DMS53 treated with DMSO at 0.1 percent for 48 hours (cell line): ENCODE measurements around the gene MISP3.
A peak's percentile ranks its signal among the peaks of the same experiment; 100 is the strongest.

Source experiments
- DNase-seq: peaks from one replicate; lab custom pipeline; 2025; ENCODE audit not compliant: unreplicated experiment; lab: John Stamatoyannopoulos, UW

The MISP3 gene

GRCh38 chr19:14053032-14053431 is 19.6 kb upstream of the MISP3 start:
- no peak for DNase-seq

GRCh38 chr19:14053500-14053899 is 19.1 kb upstream of the MISP3 start:
- no peak for DNase-seq

DNA sequence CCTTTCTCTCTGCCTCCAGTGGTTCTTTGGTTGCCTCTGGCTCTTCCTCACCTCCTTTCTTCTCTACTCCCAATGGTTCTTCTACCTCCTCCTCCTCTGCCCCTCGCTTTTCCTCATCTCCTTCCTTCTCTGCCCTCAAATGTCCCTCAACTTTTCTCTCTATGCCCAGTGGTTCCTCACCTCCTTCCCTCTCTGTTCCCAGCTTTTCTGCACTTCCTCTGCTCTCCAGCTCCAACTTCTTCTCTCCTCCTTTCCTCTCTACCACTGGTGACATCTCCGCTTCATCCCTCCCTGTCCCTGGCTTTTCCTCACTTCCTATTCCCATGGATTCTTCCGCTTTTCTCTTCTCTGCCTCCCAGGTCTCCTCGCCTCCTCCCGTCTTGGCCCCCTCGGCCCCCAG is 18.5 kb upstream of the MISP3 start:
- no peak for DNase-seq

GRCh38 chr19:14054721-14055120 is 17.9 kb upstream of the MISP3 start:
- no peak for DNase-seq

GRCh38 chr19:14055396-14055795 is 17.2 kb upstream of the MISP3 start:
- no peak for DNase-seq

- no peak for DNase-seq
Observed at GRCh38 chr19:14056069-14056666, 16.4 kb upstream of the MISP3 start.

DNA sequence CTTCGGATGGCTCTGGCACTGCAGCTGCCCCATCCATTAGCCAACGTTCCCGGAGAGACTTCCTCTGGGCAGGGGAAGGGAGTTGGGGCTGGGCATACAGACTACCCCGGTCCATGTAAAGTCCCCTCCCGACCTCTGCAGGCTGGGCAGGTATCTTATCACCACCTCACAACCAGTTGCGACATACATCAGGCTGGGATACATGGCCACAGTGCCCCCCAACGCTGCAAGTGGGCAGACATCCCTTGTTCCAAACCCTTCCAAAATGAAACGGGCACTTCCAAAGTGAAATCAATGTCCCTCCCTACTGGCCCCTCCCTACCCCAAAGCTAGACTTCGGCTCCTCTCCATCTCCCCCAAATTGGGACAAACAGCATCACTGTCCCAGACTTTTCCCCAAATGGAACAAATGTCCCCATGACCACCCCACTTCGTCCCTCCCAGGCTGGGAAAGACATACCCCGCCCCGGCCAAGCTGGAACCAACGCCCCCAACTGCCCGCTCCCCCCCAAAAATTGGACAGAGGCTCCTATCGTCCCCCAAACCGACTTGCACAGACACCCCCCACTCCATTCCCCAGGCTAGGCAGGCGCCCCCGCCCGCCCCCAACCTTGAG is 15.7 kb upstream of the MISP3 start:
- no peak for DNase-seq

DNA sequence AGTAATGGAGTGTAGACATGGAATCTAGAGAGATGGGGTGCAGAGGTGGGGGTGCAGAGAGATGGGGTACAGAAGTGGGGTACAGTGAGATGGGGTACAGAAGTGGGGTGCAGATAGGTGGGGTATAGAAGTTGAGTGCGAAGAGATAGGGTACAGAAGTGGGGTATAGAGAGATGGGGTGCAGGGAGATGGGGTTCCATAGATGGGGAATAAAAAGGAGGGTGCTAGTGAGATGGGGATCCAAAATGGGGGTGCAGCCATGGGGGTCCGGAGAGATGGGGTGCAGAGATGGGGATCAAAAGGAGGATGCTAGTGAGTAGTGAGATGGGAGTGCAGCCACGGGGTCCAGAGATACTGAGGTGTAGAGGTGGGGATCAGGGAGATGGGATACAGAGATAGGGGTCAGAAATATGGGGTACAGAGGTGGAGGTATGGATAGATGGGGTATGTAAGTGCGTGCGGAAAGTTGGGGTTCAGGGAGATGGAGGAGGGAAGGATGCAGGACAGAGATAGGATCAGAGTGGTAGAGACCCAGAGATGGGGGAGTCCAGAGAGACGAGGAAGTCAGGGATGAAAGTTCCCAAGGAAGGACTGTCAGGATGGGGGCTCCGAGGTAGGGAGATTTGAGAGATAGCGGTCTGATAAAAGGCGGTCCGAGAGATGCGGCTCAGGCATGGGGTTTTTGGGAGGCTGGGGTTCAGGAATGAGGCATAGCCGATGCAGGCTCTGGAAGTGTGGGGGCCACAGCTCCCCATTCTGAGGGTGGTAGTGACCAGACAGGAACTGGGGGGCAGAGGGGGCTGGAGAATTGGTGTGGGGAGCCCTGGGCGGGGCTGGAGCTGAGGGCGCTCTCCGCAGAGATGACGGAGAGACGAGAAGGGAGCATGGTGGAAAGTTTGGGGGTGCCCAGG is 14.1 kb upstream of the MISP3 start:
- DNase-seq, result no peak

- no peak for DNase-seq
Observed at GRCh38 chr19:14059093-14059480, 13.5 kb upstream of the MISP3 start.

DNA sequence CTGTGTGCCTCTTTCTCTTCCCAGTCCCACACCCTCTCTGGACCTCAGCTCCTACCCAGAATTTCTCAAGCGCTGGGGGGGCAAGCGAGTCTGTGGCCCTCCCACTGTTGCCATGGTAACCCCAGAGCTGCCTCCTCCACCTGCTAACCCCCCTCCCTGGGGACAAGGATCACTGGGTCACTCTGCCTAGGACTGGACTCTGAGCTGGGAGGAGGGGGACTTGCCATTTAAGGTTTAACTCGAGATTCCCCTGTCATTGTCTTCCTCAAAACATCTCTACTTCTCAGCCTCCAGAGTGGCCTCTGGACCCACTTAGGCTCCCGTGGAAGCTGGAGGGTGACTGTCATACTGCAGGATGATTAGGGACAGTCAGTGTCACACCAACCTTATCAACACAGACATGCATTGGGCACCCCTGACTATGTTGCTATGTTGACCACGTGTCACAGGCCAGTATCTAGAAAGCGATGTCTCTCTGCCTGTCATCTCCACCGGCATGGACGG is 12.9 kb upstream of the MISP3 start:
- no peak for DNase-seq

DNA sequence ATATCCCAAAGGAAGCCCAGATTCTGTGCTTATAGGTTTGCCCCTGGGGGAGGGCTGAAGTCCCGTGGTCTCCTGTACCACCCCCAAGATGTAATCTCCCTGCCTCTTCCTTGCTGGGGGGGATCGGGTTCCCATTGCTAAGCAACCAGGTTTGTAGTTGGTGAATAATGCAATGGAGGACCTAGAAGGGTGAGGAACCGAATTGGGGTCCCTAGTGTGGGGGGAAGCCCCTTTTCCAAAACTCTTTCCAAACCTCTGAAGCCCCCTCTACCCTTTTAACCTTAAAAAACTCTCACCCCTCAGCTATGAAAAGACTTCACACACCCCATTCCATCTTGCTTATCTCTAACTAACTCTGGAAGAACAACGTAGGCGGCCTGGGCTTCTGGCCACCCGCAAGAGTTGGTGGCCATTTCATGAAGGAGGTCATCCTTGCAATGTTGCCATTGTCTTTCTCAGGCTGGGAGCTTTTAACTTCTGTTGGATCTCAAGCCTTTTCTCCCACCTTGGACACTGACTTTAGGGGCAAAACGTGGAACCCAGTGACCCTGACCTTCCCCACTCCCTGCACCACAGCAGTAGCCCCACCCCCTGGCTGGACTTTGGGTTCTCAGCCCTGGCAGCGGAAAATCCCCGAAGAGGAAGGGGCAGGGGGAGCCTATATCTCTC is 11.4 kb upstream of the MISP3 start:
- DNase-seq, result no peak

DNA sequence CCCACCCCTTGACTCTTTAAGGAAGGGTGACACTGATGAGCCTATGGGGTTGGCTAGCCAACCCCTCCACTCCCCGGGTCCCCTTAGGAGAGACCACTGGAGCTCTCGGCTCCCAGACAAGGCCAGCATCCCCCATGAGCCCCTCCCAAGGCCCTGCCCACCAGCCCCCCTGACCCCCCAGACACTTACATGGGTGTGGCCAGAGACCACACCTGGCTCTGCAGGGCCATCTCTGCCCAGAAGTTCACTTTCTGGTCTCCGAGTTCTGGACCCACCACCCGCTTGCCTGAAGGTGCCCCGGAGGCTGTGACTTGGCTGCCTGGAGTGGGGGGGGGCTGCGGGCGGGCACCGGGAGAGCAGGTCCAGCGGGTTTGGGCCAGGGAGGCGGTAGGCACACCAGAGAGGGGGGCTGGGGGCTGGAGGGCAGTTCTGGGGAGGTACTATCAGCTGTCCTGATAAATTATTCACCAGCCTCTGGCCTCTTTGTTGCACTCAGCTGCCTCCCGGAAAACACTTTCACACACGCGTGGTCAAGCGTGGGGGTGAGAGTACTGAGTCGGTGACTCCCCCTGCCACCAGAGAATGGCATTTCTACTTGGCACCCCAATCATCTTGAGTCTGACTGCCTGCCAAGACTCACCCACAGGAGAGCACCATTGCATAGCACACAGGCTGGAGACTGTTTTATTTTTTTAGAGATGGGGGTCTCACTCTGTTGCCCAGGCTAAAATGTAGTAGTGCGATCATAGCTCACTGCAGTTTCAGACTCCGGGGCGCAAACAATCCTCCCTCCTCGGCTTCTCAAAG is 10.6 kb upstream of the MISP3 start, which contains the start of gene PALM3:
PALM3 (minus strand) TSS at position 326 of the 807 bp plus-strand sequence; CDS start at position 230, 96 bp downstream.
- DNase-seq, result no peak

- DNase-seq, result no peak
Observed at GRCh38 chr19:14062558-14062855, 10.1 kb upstream of the MISP3 start.

DNA sequence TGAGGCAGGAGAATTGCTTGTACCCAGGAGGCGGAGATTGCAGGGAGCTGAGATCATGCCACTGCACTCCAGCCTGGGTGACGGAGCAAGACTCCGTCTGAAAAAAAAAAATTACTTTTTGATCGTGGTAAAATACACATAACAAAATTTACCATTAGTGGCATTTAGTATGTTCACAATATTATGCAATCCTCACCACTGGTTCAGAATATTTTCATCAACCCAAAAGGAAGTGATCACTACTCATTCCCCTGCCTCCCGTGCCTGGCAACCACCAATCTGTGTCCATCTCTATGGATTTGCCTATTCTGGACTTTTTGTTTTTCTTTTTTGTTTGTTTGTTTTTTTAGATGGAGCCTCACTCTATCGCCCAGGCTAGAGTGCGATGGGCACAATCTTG is 9.5 kb upstream of the MISP3 start:
- DNase-seq, result no peak

- DNase-seq, result no peak
Observed at GRCh38 chr19:14066134-14066533, 6.5 kb upstream of the MISP3 start.

DNA sequence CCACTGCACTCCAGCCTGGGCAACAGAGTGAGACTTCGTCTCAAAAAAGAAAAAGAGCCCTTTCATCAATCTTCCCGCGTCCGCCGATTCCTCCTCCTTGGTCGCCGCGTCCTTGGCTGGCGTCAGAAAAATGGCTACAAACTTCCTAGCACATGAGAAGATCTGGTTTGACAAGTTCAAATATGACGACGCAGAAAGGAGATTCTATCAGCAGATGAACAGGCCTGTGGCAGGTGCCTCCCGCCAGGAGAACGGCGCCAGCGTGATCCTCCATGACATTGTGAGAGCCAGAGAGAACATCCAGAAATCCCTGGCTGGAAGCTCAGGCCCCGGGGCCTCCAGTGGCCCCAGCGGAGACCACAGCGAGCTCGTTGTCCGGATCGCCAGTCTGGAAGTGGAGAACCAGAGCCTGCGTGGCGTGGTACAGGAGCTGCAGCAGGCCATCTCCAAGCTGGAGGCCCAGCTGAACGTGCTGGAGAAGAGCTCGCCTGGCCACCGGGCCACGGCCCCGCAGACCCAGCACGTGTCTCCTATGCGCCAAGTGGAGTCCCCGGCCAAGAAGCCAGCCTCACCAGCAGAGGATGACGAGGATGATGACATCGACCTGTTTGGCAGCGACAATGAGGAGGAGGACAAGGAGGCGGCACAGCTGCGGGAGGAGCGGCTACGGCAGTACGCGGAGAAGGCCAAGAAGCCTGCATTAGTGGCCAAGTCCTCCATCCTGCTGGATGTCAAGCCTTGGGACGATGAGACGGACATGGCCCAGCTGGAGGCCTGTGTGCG is 2.1 kb upstream of the MISP3 start:
- DNase-seq, result no peak

GRCh38 chr19:14073261-14073924 is 807 bp downstream of the MISP3 start:
- DNase-seq, result peak; percentile 34

GRCh38 chr19:14073925-14074838 is 1.6 kb downstream of the MISP3 start:
- no peak for DNase-seq
